Right lobe of liver (tissue), 6 donors: ENCODE data around the gene CNTNAP5. TPM values are rescaled to one million over a fixed set of nuclear protein-coding genes. Genes with fewer than 3 reads are reported as not detected.

Experiments used
- ATAC-seq, 4 donors: fragments of 200-7000 bp; cut with Tn5 transposase; one replicate each; pipeline ENCODE4 v1.9.1; 2020; ENCODE audit warnings: mild to moderate bottlenecking in 4 of 4, moderate library complexity in 4 of 4
- DNase-seq, 3 donors: peaks; one replicate each; pipeline ENCODE4 v3.0.0-alpha.2; 2020
- H3K27ac ChIP-seq, 3 donors: fragments of 200-600 bp; one replicate each; pipeline ENCODE4 v1.8.0; 2022
- H3K27me3 ChIP-seq, 2 donors: fragments of 200-600 bp; one replicate each; pipeline ENCODE4 v1.8.0; 2022
- H3K36me3 ChIP-seq, 4 donors: fragments of 200-600 bp; sonication (generic) in 1 of 4; one replicate each; pipeline versions ENCODE4 v1.5.1 to v1.8.0; 2017 to 2022; ENCODE audit warnings: control low read depth in 1 of 4
- H3K4me1 ChIP-seq, 4 donors: fragments of 200-600 bp; sonication (generic) in 1 of 4; one replicate each; pipeline versions ENCODE4 v1.5.1 to v1.8.0; 2017 to 2022; ENCODE audit warnings: control low read depth in 1 of 4
- H3K4me3 ChIP-seq, 3 donors: fragments of 200-600 bp; one replicate each; pipeline ENCODE4 v1.8.0; 2022
- H3K9me3 ChIP-seq, 4 donors: fragments of 200-600 bp; sonication (generic) in 1 of 4; one replicate each; pipeline versions ENCODE4 v1.5.1 to v1.8.0; 2017 to 2022; ENCODE audit warnings: control low read depth in 1 of 4
- CTCF ChIP-seq, 4 donors: fragments of 200-600 bp in 3 of 4; fragments of 450-650 bp in 1 of 4; IDR thresholded peaks; one replicate each; pipeline versions ENCODE4 v1.5.1 to v1.8.0; 2016 to 2022; ENCODE audit warnings: antibody characterized with exemption in 4 of 4, mild to moderate bottlenecking in 2 of 4
- POLR2A ChIP-seq: fragments of 450-650 bp; IDR thresholded peaks from one replicate; pipeline ENCODE4 v1.6.1; 2017; ENCODE audit warnings: antibody characterized with exemption, mild to moderate bottlenecking
- WGBS: methylation state at CpG from one replicate; pipeline ENCODE4 v1.1.6; 2018; ENCODE audit warnings: low coverage, low lambda C conversion rate; ENCODE audit not compliant: insufficient coverage; ENCODE audit errors: missing lambda C conversion rate; 5-methylcytosine and 5-hydroxymethylcytosine counted together
- intact Hi-C, 2 donors: fragments of 100-400 bp; cut with DNase I; formaldehyde crosslinking; loops; one replicate each; pipeline versions ENCODE4 v1.11.2 to v1.14.1; 2022
- total RNA-seq, 6 experiments: library from RNA; depleted of rRNA in 2 of 6; stranded (reverse); fragments of >200 nt in 2 of 6; fragmentation: NEBNext Ultra II Directional in 3 of 6; extraction: Animal tissue kit (Norgen Biotek cat#: 25700) in 3 of 6; gene quantifications; one replicate each; pipeline versions ENCODE4 v1.1.0 to v1.2.4, GENCODE V29; 2016 to 2023
- donor health status: DM: no; HTN: yes; CAD: no.
- donor health status: DM: no; HTN: no; CAD: no.
- donor health status: DM: no; HTN: no; CAD: no.
- donor health status: DM: no; HTN: yes; CAD: no.
- donor health status: DM: no; HTN: yes; CAD: no.

Gene CNTNAP5
- total RNA-seq, 6 experiments from 2014 or later: not detected

GRCh38 chr2:124683536-124684428, 658.7 kb downstream of the CNTNAP5 start:
- Histone ChIP-seq H3K4me1 (no peaks in the 10 kb centered on the region), H3K27me3 (no peaks in the 10 kb centered on the region), H3K27ac (no peak overlapping the region), H3K36me3 (no peaks in the 10 kb centered on the region), H3K4me3 (no peak overlapping the region), H3K9me3 (no peaks in the 10 kb centered on the region)
- intact Hi-C loops: no loop called here
- ATAC-seq (no peak), DNase-seq (no peak)
- 49% methylated on average over 6 of the region's 6 CpGs for WGBS
- TF ChIP-seq CTCF (IDR thresholded peaks at IDR 0.05) (no peak), POLR2A (no peak)

GRCh38 chr2:124689348-124689747, 664.3 kb downstream of the CNTNAP5 start:
- ATAC-seq: no peak
- intact Hi-C loops: no loop called here
- no peak overlapping the region for H3K4me3 ChIP-seq
- no peak for DNase-seq
- H3K27ac ChIP-seq: no peak overlapping the region
- H3K27me3 ChIP-seq: no peaks in the 10 kb centered on the region
- TF ChIP-seq CTCF (IDR thresholded peaks at IDR 0.05) (no peak), POLR2A (no peak)
- peaks cover 0 to 5% (median 0%) of the 10 kb centered on the region in 4 donors for H3K9me3 ChIP-seq
- WGBS: 72% methylated on average over 3 of the region's 3 CpGs
- no peaks in the 10 kb centered on the region for H3K36me3 ChIP-seq
- no peaks in the 10 kb centered on the region for H3K4me1 ChIP-seq

- Histone ChIP-seq H3K27ac (no peak overlapping the region), H3K27me3 (no peaks in the 10 kb centered on the region), H3K36me3 (no peaks in the 10 kb centered on the region), H3K9me3 (peaks cover 0 to 5% (median 0%) of the 10 kb centered on the region in 4 donors), H3K4me1 (no peaks in the 10 kb centered on the region), H3K4me3 (no peak overlapping the region)
- intact Hi-C loops: no loop called here
- DNase-seq: no peak
- TF ChIP-seq POLR2A: no peak
- no peak for TF ChIP-seq CTCF (IDR thresholded peaks at IDR 0.05)
- ATAC-seq: no peak
These were observed 667.1 kb downstream of the CNTNAP5 start for GRCh38 chr2:124692216-124692615.

- intact Hi-C loops: no loop called here
- no peaks in the 10 kb centered on the region for H3K36me3 ChIP-seq
- no peak for DNase-seq
- H3K9me3 ChIP-seq: peaks cover 0 to 5% (median 0%) of the 10 kb centered on the region in 4 donors
- WGBS: 83% methylated on average over 1 of the region's 1 CpG
- TF ChIP-seq POLR2A: no peak
- TF ChIP-seq CTCF (IDR thresholded peaks at IDR 0.05): no peak
- H3K27me3 ChIP-seq: no peaks in the 10 kb centered on the region
- no peaks in the 10 kb centered on the region for H3K4me1 ChIP-seq
- H3K27ac ChIP-seq: no peak overlapping the region
- no peak for ATAC-seq
- no peak overlapping the region for H3K4me3 ChIP-seq
These were observed 667.6 kb downstream of the CNTNAP5 start for GRCh38 chr2:124692707-124693106.
